Fibroblast of the conjunctiva (primary cell): ENCODE results near the gene KCNMB2.
"Not testable (repeated sequence)": the region's sequence is repeated elsewhere in the genome, so short reads cannot be mapped to it uniquely, and the experiment has no call there.

Experiments used
- DNase-seq: peaks from one replicate; pipeline ENCODE4 v3.0.0-alpha.2; 2010; ENCODE audit warnings: low read depth

Gene KCNMB2

DNA sequence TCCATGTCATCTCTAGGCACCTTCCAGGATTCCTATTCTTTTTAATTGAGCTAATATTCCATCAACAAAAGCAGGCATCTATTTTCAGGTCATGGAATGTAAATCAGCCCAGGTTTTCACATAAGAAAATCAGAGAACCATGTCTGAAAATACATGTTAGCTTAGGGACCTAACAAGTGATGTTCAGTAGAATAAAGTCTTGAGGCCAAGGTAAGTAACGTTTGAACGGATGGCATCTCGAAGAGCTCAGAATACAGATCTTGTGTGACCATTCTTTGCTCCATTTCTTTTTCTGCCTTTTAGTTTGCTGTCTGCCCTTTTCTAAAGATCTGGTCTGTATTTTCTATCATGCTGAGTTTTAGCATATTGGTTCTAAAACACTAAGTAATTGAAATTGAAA is 16.5 kb upstream of the KCNMB2 start:
- DNase-seq, result no peak

DNA sequence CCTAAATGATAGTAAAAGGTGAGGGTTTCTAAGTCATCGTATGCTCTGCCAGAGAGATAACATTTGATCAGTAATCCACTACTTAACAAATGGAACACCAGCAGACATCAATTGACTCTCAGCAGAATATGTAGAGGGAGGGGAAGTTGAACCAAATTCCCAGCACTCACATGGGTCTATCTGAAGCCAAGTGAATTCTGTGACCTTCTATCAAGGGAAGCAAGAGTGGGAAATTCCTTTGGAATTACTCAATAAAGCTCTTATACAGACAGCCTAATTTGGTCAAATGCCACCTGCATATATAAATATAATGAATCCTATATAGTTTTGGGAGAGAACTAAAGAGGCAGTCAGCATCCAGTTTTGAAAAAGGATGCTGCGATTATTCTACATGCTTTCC is 15.8 kb upstream of the KCNMB2 start:
- no peak for DNase-seq

DNA sequence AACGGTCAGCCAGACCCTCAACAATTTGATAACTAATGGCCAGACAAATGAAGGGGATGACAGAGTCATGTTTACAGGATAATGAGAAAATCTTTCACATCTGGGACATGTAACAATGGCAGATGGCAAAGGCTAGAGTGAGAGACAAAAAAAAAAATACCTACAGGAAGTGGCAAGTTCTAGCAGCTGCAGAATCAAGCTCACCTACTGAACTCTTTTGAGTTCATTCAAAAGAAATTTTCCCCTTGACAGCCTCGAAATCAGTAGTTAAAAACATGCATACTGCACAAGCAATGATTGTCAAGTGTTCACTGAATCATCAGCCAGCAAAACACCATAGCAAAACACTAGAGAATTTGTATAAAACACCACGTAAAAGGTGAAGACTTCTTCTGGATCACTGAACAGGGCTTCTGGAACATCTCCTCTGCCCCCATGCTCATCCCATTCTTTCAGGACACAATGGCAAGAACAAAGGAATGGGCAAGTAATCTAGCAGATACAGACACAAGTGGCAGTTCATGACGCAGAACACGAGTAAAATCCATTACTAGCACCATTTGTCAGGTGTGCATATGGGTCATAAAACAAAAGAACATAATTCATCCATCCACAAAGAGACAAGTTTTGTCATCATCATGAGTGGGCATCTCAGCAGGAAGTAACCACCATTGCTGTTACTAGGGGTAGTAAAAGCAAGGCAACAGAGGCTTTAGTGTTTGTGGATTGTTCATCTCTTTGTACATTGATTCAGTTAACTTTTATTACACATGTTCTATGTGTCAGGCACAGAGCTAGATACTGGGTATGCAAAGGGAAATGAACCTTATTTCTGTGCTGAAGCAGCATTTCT is 13.8 kb upstream of the KCNMB2 start:
- DNase-seq, result no peak

DNA sequence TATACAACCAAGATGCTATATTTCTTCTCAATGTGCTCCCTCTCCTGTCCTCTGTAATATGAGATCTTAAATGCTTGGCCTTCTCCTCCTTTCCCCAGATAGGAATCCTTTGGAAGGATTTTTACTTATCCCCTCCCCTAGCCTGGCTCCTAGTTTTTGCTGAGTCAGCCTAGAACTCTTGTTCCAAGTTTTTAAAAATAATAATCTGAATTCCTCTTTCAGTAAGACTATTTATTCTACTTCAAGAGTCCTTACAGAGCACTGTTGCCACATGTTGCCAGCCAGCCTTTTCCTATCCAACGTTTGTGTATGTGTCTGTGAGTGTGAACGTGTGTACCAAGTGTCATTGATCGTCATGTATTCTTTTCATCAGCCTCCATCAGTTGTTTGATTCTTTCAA is 11.0 kb upstream of the KCNMB2 start:
- DNase-seq, result no peak

DNA sequence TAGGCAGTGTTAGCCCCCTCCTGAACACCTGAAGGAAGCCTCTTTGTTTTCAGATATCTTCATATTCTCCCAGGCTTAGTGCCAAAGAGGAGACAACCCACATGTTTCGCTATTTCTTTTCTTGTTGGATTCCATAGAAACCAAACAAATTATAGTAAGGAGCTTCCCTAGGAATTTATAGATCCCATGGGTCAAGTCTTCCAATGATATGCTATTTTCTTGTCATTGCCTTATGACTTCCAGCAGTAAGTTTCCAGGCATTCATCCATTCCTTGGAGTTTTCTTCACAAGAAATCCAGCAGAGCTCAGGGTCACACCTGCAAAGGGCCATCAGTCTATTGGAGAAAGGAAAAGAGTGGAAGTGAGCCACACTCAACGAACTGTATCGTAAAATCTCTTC is 9.9 kb upstream of the KCNMB2 start:
- no peak for DNase-seq

DNA sequence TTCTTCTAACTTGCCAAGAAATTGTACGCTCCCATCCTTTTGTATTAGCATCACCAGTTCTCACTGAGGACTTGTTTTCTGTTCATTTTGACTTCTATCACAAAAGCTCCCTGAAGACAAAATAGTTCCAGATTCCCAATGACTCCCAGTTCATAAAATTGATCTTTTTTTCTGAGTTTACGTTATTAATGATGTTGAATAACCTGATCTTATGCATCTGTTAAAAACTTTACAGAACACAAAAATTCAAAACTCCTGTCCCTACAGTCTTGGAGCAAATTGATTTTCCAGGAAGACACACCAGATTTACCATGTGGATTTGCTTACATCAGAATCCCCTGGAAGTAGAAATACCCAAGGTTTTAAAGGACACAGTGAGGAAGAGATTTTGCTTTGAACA is 8.3 kb upstream of the KCNMB2 start:
- DNase-seq, result no peak

DNA sequence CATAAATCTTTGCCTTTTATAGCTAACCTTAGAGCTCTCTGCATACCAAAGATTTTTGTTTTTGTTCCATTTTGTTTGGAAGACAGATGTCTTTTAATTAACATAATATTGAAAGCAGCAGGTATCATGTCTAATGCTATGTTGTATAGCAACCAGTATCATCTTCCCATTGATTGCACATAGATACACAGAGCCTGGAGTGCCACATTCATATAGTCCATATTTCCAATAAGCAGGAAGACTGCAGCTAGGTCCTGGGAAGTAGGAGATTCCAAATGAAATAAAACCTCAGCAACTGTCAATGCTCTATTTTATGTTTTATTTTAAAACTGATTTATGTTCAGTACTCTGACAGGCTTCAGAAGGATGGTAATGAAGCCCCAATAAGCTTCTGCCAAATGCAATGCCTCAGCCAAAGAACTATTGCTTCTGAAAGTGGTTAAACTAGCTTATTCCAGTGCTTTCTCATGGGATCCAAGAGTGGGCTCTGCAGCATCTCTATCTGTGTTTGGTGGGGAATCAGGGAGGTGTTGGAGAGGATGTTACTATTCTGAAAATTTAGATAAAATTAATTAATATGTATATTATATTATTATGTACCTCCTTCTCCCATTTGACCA is 6.5 kb upstream of the KCNMB2 start:
- DNase-seq, result no peak

DNA sequence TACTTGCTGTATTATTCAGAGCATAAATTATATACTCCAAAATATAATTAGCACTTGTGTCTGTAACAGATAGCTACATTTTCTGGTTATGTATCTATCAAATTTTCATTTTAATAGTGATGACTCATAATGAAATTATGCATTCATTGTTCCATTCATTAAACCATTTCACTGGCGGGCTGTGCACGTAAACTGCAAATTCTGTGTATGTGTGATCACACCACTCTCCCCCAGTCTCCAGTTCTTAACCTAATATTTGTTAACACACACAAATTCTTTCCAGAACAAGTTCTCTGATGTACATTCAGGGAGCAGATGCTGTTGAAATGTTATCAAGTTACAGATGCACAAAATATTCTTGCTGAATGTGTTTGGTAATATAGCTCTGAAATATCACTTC is 3.8 kb upstream of the KCNMB2 start:
- no peak for DNase-seq

DNA sequence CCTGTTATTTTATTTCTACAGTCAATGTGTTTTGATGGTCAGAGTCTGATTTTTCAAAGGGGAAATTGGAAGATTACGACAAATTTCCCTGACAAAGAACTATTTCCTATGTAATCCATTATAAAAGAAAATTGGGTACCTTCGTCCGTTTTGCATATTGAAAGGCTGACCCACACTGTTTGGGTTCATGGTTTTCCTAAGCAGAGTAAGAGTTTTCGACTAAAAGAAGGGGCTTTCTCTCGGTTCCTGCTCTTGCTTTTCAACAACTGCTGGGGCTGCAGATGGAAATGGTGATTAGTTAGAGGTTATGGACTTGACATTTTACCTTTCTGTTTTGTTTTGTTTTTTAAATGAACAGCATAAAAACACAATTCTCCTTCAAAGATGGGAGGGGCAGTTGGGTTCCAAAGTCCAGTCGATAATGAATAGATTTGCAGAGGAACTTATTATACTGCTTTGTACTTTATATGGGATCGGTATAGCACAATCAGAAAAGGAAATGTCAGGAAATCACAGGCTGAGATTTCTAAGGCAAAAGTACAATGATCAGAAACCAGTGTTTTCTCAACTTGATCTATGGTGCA is 978 bp downstream of the KCNMB2 start:
- no peak for DNase-seq

DNA sequence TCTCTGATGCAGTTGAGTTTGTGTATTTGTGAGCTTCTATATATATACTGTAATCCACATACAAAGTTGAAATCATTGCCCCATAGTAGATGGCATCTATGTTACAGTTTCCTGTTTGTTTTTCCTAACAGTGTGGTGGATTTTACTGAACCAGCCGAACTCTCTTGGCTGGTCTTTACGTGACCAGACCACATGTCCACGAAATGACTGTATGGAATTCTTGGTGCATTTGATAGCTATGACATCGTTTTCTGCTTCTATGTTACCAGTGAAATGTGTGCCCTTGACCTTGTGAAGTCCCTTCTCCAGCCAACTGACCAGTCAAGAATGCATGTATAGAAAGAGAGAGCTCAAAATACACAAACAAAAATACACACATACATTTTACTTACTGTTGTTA is 1.8 kb downstream of the KCNMB2 start:
- no peak for DNase-seq

DNA sequence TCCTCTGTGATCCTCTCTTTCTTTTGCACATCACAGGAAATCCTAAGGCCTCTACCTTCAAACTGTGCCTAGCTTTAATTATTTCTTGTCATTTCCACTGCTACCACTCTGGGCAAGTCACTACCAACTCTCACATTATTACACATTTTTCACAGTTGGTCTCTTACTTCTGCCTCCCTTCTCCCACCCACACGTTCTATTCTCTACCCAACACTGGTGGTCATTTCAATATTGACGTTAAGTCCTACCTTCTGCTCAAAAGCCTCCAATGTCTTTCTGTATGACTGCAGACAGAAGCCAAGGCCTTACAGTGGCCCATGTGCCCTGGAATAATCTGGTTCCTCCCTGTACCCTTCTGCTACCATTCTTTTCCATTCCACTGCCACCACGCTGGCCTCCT is 3.9 kb downstream of the KCNMB2 start:
- no peak for DNase-seq

DNA sequence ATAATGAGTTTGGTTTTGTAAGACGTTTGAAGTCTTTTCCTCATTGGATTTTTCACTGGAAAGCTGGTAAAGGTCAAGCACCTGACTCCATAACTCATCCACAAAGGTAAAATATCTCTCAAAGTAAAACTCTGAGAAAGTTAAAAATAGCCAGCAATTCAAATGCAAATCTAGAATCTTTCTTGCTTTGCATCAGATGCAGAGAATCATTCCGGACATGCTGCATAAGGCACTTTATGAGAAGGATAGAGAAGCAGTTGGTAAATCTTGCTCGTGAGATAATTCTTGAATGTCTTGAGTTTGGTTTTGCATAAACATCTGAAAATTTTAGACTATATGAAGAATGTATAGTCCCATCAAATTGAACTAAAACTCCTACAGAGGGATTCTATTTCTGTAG is 9.1 kb downstream of the KCNMB2 start:
- no peak for DNase-seq

DNA sequence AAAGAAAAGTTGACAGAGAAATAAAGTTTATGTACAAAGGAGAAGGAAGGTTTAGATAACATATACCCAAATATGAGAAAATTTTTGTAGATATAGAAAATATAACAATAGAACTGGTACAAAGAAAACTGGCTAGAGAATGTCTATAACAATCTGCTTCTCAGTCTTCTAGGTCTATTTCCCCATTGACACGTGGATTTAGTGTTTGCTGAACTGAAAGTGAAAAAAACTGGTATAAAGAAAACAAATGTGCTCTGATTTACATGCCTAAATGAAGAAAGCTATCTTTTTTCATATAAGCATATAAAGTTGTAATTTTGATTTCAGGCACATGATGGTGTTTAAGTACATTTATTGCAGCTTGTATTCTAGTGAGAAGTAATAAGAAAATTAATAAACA is 9.8 kb downstream of the KCNMB2 start:
- DNase-seq, result no peak

DNA sequence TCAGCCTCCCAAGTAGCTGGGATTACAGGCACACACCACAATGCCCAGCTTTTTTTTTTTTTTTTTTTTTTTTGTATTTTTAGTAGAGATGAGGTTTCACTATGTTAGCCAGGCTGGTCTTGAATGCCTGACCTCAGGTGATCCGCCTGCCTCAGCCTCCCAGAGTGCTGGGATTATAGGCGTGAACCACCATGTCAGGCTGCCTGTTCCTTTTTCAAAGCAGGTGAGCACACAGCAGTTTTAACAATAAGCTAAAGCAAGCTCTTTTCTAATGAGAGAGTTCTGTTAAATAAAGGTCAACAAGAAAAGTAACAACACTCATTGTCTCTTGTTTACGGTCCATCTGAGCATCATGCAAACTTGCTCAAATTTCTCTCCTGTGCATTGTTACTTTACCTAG is 13.2 kb downstream of the KCNMB2 start:
- DNase-seq, result not testable (repeated sequence)

DNA sequence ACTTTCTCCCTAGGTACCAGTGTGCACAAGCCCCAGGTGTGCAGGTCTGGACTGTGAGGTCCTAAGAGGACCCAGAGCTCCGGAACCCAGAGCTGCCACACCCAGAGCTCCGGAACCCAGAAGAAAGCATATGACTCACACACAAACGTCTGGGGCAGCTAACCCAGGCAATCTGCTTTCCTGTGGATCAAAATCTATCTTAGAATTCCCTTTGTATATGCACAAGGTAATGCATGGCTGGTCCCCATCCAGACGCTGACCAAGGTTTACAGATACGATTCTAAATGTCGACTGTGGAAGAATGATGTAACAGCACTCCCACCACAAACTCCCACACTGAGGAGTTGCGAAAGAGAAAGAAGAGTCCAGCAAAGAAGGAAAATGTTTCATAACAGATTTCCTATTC is 15.7 kb downstream of the KCNMB2 start:
- DNase-seq, result no peak

DNA sequence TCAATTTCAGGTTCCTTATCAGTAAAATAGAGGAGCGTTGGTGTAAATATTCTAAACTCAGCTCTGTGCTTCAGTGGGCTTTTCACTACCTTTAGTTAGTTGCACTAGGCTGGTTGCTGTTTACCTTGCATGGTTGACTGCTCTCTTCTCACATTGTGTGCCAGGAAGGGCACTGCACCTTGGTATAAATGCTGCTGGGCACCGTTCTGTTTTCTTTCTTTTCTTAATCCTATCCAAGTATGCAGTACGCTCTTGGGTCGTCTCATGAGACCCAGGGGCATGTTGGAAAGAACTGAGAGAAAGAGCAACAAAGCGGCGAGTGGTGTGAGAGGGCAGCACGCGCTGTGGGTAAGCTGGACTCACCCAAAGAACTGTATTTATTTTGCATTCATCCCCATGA is 22.4 kb downstream of the KCNMB2 start:
- DNase-seq, result no peak

DNA sequence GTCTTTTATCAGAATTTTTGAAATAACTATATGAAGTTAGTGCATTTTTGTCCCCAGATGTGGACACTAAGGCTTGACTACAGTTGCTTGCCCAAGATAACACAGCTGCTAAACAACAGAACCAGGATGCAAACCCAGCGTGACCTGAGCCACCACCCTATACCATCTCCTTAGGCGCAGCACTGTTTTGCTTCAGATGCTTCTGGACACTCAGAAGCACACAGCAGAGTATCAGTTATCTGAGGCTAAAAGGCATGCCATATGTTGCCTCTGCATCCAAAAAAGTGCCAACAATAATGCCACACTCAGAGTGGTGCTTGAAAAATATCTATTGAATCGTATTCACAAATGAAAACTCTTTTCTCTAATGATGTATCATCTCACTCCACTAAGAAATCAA is 24.5 kb downstream of the KCNMB2 start:
- DNase-seq, result no peak

DNA sequence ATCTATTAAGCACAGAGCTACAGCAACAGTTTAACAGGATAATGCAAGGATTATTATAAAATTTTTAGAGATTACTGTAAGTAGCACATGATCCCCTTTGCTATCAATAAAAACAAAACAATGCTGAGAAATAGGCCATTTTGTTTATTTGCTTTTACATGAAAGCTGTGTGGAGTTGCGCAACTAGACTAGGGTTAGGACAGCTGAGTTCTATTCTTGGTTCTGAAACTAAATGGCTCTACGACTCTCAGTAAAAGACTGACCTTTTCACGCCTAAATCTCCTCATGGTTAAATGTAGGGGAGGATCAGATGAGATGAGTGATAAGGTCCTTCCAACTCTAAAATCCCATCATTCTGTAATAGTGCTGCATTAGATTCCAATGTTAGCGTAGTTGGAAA is 25.0 kb downstream of the KCNMB2 start:
- no peak for DNase-seq

DNA sequence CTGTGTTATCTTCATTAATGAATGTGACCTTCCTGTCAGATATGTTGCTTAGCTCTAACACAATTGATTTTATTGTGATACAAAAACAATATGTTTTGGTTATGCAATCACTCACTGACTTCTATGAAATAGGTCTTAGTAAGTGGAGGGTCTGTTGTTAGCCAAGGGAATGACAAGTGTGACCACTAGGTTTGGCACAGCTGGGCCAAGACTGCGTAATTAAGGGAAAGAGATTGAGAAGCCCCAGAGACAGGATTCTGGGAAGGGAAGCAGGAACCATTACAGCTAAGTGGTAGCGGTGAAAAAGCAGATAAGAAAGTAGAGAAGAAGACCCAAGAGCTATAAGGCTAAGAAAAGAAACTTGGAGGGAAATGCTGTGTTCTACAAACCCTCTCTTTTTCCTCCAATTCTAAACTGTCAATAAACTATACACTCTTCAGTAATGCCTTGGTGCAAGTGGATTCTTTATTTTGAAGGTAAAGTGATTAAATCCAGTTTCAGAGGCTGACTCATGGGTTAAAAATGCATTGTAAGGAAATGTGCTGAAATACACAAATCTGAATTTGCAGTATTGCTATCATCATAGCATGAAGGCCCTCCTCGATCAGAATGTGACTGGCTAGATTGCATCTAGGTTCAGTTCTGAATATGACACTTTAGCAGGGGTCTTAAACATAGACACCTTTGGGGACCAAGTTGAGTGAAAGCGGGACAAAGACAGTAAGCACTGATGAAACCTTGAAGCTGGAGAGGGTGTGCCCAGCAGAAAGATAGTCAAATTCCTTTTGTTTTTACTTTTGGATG is 26.1 kb downstream of the KCNMB2 start:
- no peak for DNase-seq

DNA sequence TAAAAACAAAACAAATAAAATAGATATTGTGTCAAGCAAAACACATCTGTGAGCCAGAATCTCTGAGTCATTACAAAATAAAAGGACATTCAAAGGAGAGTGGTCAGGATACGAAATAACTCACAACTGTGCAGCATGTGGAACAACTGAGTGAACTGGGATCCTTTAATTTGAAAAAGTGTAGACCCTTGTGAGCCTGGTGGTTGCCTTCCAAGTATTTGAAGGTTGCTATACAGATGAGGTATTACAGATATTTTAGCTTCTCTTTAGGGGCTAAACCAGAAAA is 26.7 kb downstream of the KCNMB2 start:
- DNase-seq, result peak; percentile 0

DNA sequence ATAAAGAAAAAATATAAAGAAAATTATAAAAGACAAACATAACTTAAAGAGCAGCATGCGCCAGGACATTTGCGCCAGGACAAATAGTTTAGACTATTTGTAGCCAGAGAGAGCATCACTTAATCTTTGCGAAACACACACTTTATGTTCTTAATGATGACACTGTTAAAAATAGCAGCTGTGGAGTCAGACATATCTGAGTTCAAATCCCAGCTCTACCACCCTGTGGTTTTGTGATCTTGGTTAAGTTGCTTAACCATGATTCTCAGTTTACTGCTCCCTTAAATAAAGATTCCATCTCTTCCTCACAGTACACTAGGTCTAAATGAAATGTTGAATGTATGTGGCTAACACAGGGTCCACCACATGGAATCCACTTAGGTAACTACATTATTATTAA is 31.4 kb downstream of the KCNMB2 start:
- no peak for DNase-seq

DNA sequence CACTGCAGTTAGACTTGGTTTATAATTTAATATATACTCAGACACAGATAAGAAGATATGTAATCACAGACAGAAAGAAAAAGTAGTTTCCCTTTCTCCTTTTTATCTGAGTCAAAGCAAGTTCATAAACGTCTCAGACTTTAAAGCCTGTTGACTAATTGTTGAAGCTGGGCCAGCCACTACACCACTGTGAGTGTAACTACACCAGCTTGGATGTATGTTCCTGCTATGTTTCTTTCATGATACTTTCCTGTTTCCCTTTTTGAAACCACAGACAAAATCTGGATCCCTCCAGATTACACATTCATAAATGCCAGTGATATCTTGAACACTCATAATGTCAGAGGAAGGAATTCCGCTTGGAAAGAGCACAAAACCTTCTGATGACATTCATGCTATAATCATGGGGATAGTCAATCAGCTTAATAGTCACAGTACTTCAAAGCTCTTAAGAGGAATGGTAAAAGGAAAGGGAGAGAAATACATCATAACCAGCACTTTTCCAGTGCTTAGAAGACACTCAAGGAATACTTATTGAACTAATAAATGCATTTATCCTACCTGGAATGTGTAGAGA is 32.0 kb downstream of the KCNMB2 start:
- DNase-seq, result no peak

DNA sequence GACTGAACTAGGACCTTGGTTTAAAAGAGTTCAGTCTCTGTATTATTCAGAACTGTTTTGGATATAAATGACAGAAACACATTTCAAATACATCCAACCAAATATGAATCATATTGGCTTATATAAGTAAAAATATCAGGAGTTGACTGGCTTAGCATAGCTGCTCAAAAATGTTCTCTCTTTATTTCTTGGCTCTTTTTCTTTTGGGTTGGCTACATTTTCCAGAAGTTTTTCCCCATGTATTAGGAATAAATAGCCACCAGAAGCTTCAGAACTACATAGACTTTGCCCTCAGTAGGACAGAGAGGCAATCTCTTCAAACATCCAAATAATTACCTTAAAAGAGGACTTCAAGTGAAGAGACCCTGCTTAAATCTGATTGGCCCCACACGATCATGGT is 32.7 kb downstream of the KCNMB2 start:
- no peak for DNase-seq
